Stimulated activated CD4-positive, alpha-beta T cell treated with anti-CD3 and anti-CD28 coated beads, Interleukin-15, amount 100 ng/mL, for 24 hours (primary cell): Measurements from ENCODE around the gene HCN2.

Source experiments
- DNase-seq: peaks from one replicate; pipeline ENCODE4 v3.0.0-alpha.2; 2020

Gene HCN2

DNA sequence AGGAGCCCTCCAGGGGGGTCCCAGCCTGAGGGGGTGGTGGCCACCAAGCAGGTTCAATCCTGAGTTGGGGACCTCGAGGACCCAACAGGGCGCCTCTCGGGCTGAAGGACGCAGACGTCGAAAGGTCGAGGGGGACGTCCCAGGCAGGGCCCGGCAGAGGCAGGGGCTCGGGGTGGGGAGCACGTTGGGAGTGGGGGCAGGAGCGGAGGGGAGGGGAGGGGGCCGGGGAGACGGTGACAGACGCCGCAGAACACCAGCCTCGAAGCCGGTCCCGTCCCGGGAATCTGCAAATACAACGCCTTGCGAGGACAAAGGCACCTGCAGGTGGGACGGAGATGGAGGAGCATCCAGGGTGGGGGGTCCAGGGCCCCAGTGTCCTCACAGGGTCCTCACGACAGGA, 54.1 kb downstream of the HCN2 start:
- DNase-seq: no peak

DNA sequence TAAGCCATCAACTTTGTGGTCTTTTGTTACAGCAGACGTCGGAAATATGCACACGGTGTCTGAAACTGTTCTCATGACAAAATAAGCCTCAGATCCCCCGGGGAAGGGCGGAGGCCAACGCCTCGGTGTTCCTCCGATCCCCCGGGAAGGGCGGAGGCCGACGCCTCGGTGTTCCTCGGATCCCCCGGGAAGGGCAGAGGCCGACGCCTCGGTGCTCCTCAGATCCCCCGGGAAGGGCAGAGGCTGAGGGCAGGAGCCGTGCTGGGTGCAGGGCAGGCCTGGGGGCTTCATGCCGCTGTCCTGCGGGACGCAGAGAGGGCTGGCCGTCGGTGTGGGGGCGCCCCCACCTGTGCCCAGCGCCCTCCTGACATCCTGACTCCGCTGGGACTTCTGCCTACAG, 54.7 kb downstream of the HCN2 start:
- DNase-seq: no peak

DNA sequence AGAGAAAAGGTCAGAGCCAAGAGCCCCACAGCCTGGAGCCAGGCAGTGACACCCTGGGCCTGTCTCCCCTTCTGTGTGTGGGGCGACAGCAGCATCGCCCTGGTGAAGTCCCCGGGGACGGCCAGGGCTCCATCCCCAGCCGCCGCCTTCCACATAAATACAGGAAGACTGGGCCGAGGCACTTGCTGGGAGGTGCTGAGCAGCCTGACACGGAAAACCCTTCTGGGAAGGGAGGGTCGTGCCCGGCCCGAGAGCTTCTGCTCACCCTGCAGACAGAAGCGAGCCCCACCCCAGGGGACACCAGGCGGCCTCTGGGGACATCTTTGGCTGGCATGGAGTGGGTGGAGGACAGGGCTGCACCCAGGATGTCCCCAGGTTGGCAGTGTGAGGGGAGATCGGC, 55.1 kb downstream of the HCN2 start:
- no peak for DNase-seq

DNA sequence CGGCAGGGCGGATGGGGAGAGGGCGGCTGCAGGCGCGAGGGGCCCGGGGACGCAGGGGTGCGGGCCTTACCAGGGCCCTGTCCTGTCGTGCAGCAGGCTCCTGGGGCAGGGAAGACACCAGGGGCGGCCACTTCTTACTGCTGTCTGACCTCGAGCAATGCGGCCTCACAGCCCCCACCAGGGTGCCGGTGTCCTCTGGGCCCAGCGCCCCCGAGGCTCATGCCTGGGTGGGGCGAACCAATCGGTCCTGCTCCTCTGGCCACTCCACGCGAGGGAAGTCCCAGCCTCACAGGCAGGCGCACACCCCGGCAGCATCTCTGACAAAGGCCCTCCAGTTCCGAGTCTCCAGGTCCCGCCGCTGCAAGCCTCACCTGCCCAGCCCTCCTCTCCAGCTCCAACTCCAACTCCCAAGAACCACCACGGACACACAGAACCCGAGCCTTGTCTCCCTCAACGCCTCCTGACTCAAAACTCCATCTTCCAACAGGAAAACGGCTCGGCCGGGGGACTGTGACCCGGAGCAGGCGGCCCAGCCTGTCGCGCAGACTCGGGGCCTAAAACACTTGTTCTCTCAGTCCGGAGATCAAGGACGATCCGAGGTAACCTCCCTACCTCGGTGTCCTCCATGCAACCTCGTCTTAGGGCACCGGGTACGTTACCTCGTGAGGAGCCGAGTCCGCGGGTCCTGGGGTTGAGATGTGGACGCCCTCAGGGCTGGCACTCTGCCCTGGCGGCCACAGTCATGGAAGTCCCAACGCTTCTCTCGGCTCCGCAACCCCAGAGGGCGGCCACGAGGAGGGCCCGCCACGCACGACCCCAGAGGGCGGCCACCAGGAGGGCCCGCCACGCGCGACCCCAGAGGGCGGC, 56.5 kb downstream of the HCN2 start:
- no peak for DNase-seq

DNA sequence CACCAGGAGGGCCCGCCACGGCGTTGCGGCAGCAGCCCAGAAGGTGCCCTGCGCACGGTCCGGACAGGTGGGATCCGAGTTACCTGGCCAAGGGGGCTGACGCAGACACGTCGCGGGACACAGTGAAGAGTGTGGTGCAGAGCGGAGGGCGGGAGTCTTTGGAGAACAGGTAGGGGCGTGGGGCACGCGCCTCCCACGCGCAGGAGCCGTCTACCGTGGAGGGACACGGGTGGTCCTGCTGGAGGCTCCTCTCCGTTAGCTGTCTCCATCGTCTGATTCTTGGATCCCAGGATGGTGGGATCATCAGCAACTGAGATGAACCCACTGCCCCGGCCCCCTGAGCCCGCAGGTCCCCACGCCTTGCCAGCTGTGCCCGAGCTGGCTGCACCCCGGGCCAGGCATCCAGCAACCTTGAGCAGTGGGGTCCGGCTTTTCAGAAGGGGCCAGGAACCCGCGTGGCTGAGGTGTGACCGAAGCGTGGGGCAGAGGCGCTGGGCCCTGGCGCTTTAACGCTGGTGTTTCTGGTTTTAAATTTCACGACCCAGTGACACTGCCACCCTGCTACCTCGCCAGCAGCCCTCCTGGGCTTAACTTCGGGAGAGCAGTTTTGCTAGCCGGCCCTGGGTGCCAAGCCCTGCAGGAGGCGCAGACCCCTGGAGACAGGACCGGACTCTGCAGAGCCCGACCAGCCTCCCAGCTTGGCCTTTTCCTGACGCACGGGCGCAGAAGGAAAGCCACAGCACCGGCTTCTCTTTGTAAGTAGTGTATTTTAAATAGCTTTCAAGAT, 57.3 kb downstream of the HCN2 start:
- DNase-seq: no peak

DNA sequence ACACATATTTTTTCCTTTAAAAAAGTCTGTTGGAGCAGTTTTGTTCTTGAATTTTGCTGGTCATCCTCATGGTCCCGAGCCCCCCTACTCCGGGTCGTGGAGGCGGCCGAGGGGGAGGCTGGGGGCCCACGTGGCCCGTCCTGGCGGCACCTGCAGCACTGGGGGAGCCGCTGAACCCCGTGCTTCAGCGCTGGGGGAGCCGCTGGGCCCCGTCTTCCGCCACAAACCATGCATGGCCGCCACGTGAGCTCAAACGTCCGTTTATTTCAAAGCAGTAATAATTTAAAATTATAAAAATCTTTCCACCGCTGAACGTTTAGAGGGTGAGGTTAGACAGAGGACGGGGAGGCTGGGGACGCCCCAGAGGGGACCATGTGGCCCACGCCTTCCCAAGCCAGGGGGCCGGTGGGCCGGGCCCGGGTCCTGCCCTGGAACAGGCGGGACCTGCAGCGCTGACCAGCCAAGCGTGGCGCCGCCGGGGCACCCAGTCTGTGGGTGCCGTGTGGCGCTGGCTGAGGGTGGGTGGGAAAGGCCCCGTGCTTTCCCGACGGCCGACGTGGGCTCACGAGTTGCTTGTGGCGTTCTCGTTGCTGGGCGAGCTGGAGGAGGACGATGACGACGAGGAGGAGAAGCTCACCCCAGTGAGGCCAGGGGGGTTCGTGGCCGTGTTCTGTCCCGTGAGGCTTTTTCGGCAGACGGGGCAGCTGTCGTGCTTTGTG, 58.0 kb downstream of the HCN2 start:
- DNase-seq: no peak

DNA sequence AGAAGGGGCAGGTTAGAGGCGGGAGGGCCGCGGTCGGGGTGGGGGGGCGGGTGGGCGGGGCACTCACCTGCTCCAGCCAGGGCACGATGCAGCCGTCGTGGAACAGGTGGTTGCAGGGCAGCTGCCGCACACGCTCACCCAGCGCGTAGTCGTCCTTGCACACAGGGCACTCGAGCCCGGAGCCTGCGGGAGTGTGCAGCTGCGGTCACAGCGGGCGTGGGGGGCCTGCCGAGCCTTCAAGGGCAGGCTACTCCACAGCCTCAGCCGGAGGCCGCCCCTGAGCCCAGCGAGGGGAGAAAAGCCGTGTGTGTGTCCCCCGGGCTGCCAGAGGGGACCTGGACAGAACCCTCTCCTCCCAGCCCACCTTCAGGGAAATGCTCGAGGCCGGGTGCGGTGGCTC, 58.6 kb downstream of the HCN2 start:
- DNase-seq: no peak

DNA sequence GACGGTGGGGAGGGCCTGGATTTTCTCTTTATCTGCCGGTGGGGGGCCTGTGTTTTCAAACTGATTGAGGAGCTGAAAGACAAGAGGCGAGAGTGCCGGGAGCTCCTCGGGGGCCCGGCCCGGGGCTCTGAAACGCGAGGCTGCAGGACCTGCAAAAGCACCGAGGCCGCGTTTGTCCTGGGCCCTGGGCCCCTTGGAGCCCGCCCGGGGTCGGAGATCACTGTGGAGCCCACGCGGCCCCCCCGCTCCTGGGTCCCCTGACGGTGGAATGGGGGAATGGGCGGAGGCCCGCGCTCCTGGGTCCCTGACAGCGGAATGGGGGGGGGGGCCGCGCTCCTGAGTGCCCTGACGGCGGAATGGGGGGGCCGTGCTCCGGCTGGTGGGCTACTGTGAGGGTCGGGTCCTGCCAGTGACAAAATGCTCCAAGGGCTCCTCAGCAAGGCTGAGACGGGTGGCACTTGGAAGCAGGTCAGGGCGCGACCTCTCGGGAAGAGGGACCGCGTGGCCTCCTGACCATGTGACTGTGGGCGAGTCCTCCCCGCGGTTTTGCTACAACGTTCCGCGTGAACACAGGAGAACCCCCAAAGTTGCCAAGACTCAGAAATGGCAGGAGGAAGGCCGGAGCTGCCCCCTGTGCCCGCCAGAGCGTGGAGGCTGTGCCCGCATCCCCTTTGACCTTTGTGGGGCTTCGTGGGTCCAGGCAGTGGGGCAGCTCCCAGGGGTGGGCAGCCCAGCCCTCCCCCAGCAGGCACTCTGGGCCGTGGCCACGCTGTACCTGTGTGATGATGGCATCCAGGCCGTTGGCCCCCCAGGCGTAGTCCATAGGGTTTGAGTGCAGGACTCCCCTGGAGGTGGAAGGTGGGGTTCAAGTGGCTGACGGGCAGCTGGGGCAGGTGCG, 59.5 kb downstream of the HCN2 start:
- no peak for DNase-seq

DNA sequence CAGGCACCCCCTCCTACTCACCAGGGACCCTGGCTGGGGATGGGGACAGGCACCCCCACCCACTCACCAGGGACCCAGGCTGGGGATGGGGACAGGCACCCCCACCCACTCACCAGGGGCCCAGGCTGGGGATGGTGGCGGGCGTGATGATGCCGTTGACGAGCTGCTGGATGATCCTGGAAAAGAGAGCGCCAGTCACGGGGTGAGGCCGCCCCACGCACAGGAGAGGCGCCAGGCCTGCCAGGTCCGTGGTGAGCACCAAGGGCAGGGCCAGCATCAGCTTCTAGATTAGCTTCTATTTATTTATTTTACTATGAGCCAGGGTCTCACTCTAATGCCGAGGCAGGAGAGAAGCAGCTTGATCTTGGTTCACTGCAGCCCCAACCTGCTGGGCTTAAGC, 60.4 kb downstream of the HCN2 start:
- no peak for DNase-seq

DNA sequence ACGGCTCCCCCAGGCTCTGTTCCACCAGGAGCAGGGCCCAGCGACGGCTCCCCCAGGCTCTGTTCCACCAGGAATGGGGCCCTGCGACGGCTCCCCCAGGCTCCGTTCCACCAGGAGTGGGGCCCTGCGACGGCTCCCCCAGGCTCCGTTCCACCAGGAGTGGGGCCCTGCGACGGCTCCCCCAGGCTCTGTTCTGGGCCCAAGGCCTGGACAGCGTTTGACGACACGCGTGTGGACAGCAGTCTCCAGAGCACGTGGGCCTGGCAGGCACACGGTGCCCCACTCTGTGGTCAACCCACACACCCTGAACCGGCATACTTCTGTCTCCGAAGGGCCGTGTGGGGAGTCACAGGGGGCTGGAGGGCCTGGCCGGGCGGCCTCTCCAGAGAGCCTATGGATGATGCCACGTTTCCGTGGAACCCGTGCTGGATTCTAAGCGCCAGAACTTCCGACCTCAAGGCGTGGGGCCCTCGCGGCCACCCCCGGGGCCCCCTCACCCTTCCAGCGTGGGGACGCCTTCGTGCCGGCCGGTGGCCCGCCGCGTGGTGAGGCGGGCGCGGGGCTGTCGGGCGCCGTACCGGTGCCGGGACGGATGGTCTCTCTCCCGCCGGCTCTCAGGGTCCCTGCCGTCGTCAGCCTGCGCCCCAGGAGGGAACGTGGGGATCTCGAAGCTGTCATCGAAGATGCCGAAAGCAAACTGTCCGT, 61.6 kb downstream of the HCN2 start:
- DNase-seq: no peak

DNA sequence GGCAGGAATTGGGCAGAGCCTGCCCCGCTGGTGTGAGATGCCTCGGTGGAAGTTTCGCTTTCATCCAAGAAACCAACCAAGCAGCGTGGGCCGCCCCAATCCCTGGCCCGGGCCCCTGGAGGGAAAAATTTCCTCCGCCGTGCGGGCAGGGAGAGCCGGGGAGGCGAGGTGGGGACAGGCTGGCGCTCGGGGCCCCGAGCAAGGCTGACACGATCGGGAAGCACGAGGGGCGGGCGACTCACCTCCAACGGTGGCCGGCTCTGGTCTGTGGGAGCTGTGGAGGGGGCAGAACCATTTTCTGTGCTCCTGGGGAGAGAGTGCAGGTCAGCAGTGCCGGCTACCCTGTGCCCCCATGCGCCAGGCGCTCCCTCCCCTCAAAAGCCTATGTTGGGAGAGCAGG, 62.3 kb downstream of the HCN2 start:
- DNase-seq: no peak

DNA sequence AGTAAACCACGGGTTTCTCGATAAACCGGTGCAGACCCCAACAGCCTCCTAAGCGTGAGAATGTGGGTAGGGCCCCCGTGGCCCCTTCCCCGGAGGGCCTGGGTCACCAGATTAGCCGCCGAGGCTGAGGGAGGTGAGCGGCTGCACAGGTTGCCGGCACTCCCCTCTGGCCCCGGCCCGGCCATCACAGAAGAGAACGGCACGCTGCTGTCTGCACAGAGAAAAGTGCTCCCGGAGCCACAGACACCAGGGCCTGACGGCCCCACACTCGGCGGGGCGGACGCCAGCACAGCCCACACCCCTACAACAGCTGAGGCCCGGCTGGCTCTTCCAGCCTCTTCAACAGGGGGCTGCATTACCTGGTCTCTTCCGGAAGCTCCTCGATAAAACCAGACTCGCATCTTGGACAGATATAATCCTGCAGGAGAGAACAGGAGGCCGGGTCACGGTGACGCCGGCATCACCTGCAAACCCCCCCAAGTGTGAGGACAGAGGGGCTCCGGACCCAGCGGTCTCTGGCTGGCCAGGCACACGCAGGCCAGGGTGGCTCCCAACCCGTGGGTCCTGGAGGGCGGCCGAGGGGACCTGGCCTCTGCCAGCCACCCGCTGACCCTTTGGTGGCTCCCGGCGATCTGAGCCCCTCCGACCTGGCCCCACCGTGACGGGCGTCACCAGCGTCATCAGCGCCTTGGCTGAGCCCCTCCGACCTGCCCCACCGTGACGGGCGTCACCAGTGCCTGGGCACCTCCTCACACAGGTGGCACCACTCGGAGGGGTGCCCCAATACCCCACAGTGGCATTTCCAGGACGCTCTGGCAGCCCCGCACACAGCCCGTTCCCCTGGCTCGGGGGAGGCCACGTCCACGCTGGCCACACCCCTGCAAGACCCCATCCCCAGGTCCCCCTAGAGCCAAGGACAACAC, 63.0 kb downstream of the HCN2 start:
- no peak for DNase-seq

DNA sequence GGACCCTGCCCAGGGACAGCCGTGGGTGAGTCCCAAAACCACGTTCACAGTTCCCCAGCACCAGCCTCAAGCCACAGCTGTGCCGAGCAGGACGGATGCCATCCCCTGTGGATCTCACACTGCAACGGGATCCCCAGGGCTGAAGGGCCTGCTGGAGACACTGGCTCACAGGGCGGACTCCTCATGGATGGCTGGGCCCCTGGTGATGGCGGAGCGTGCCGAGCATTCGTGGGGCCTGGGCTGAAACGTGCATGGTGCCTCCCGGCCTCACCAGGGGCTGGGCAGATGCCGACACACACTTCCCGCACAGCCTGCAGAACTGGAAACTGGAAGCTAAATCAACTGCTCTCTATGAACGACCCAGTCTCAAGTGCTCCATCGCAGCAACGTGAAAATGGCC, 63.7 kb downstream of the HCN2 start:
- no peak for DNase-seq

DNA sequence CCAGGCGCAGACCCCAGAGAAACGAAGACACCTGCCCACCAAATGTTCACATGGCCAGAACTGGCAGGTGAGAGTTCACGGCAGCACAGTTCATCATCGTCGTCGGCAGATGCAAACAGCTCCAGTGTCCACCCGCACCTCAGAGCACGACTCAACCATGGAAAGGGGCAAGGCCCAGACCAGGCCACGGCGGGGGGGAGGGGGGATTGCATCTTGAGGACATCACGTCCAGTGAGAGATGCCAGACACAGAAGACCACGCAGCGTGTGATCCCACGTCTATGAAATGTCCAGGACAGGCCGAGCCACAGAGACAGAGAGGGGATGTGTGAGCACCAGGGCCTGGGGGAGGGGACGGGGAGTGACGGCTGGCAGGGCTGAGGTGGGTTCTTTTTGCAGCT, 66.0 kb downstream of the HCN2 start:
- no peak for DNase-seq

DNA sequence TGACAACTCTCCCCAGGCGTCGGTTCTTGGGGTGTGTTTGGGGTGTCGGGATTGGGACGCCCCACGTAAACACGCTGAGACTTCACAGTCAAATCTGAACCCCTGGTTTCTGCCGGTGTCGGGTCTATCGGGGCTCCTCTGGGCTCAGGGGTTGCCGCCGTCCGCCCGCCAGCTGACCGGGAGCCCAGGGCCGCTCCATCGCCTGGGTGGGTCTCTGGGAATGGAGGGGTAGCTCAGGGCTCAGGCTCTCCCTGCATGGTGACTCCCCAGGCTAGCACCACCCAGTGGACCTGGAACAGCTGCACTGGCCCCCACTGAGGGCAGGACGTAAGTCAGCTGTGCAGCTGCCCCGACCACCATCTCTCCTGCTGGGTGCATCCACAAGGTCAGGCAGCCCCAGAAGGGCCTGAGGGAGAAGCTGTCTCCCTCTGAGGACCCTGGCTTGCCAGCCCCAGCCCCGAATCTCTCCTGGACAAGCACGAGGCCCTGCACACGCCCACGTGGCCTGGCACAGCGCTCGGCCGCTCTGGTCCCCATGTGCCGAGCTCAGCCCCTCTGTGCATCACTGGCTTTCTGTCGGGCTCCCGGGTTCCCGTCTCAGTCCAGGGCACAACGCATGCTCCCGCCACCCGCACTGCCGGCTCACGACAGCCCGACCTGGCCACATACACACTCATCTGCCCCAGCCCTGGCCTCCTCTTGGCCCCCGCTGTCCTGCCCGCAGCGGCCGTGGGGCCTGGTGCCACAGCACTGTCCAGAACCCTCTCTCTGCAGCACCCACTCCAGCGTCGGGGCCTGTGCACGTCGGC, 67.3 kb downstream of the HCN2 start:
- DNase-seq: no peak

DNA sequence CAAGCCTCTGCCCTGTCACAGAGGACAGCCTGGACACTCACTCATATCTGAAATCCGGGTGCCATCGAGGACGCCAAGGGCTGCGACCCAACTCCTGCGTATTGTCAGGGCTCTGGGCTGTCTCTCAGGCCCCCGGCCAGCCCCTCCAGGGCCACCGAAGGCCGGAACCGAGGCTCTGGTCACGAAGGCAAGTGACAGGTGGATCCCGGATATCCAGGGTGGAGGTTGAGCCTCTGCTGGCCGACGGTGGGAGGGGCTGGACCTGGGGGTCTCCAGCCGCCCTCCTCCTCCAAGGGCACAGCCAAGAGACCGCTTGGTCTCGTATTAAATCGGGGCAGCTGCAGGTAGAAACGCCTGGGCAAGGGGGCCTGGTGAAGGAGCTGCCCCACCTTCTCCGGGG, 67.9 kb downstream of the HCN2 start:
- DNase-seq: no peak

DNA sequence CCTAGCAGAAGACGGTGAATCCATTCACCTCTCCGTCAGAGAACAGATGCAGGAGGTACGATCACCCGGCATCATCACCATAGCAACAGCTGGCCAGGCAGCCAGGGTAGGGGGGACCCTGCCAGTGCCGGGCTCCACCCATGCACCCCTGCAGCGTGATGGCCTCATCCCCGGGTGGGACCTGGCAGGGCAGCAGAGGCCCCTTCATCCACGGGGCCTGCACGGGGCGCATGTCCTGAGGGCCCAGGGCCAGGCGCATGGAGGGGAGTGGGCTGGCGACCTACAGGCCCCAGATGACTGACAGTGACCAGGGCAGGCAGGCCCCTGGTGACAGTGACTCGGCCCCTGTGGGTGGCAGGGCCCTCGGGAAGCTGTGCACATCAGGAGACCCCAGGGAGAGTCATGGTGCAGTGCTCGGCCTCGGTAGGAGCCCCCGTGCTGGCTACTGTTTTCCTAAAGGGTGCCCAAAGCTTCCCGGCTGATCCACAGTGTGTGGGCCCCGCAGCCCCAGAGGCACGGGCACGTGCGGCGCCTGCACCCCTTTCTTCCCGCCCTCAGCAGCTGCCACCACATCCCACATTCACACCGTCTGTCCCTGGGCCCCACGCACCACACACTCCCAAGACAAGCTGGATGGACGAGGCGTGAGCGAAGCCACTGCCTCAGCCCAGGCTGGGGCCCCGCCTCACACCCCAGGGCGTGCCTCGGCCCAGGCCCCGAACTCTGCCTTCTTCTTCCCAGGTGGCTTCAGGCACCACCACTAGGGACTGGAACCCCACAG, 68.6 kb downstream of the HCN2 start:
- no peak for DNase-seq

DNA sequence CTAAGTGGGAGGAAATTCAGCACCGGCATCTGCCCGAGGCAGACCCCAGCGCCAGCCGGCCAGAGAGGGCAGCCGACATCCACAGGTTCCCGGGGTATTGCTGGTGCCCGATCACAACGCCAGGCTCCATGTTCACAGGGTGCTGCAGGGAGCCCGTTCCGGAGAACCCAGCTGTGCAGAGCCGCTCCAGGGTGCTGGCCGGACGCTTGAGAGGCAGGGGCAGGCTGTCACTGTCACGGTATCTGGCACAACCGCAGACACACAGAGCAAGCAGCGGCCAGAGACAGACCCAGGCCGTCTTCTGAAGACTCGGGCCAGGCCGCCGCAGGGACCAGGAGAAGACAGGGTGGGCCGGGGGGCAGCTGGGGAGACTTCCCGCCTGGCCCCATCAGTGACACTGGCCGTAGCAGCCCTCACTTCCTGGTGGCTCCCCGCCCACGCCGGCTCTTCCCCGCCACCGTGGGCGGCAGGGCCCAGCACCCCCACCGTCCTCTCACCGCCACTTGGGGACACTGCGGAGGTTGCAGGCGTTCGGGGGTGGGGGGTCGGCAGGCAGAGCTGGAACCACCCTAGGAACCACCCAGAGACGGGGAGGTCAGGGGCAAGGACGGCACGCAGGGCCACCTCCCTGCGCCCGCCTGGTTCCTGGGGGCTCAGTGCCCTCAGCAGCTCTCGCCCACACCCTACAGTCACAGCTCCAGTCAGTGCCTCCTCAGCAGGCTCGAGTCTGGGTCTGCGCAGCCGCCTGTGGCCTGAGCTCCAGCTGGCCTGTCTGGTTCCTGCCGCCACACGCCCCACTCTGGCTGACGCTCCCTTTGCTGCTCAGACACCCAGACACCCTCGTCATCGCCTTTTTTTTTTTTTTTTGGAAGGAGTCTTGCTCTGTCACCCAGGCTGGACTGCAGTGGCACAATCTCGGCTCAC, 69.5 kb downstream of the HCN2 start:
- peak; percentile 38 for DNase-seq
